Testis (tissue), 3 donors: ENCODE measurements around the gene QRFP. TPM values are rescaled to one million over a fixed set of nuclear protein-coding genes. Genes with fewer than 3 reads are reported as not detected.

Source experiments
- DNase-seq: peaks from one replicate; pipeline ENCODE4 v3.0.0-alpha.2; 2019
- H3K27ac ChIP-seq, 2 donors: fragments of 200-600 bp; sonication (generic); one replicate each; pipeline ENCODE4 v1.5.1; 2019
- H3K27me3 ChIP-seq: fragments of 200-600 bp; sonication (generic); one replicate; pipeline ENCODE4 v1.5.1; 2019
- H3K36me3 ChIP-seq: fragments of 200-600 bp; sonication (generic); one replicate; pipeline ENCODE4 v1.5.1; 2017; ENCODE audit warnings: low read depth; ENCODE audit errors: missing control alignments
- H3K4me1 ChIP-seq: fragments of 200-600 bp; sonication (generic); one replicate; pipeline ENCODE4 v1.5.1; 2019
- H3K4me3 ChIP-seq, 2 donors: fragments of 200-600 bp; sonication (generic); one replicate each; pipeline ENCODE4 v1.5.1; 2017 to 2019
- H3K9me3 ChIP-seq: fragments of 200-600 bp; sonication (generic); one replicate; pipeline ENCODE4 v1.5.1; 2017
- POLR2A ChIP-seq: fragments of 450-650 bp; IDR thresholded peaks from one replicate; pipeline ENCODE4 v1.6.1; 2017; ENCODE audit warnings: antibody characterized with exemption, mild to moderate bottlenecking, moderate library complexity
- WGBS, 2 donors: methylation state at CpG; one replicate each; pipeline ENCODE4 v1.1.5; 2018; 5-methylcytosine and 5-hydroxymethylcytosine counted together
- intact Hi-C: fragments of 100-400 bp; cut with DNase I; formaldehyde crosslinking; loops from one replicate; pipeline ENCODE4 v1.15.1; 2023; ENCODE audit warnings: low total_unique reads
- polyA plus RNA-seq: library from polyadenylated mRNA; stranded (reverse); fragments of 350-450 nt; fragmentation: Illumina TruSeq; extraction: RNeasy Lipid Tissue Mini Kit (QIAGEN cat#74804); gene quantifications from one replicate; pipeline ENCODE4 v1.2.3, GENCODE V29; 2014; ENCODE audit warnings: low read depth, low replicate concordance; ENCODE audit not compliant: insufficient read depth
- total RNA-seq, 2 donors: library from RNA; depleted of rRNA; stranded (reverse); fragments of >200 nt; gene quantifications; one replicate each; pipeline ENCODE4 v1.2.3, GENCODE V29; 2016
- TF ChIP-seq, protein P1 (sequence below), 3 experiments: fragments of 450-650 bp in 2 of 3; fragments of 200-600 bp in 1 of 3; sonication (generic) in 1 of 3; IDR thresholded peaks; one replicate each; pipeline ENCODE4 v1.5.1; 2016 to 2019; ENCODE audit warnings: antibody characterized with exemption in 3 of 3, mild to moderate bottlenecking in 2 of 3, moderate library complexity in 1 of 3

QRFP gene
- total and polyA plus RNA-seq, 3 donors from 2014 or later = 0.24 TPM; not detected in 2

GRCh38 chr9:130877300-130877699 lies 19.3 kb downstream of the QRFP start:
- Histone ChIP-seq H3K27ac (no peak overlapping the region), H3K9me3 (no peaks in the 10 kb centered on the region), H3K27me3 (no peaks in the 10 kb centered on the region), H3K36me3 (peaks cover 2% of the 10 kb centered on the region), H3K4me1 (peaks cover 23% of the 10 kb centered on the region), H3K4me3 (no peak overlapping the region)
- TF ChIP-seq POLR2A = no peak
- TF ChIP-seq, protein P1, sequence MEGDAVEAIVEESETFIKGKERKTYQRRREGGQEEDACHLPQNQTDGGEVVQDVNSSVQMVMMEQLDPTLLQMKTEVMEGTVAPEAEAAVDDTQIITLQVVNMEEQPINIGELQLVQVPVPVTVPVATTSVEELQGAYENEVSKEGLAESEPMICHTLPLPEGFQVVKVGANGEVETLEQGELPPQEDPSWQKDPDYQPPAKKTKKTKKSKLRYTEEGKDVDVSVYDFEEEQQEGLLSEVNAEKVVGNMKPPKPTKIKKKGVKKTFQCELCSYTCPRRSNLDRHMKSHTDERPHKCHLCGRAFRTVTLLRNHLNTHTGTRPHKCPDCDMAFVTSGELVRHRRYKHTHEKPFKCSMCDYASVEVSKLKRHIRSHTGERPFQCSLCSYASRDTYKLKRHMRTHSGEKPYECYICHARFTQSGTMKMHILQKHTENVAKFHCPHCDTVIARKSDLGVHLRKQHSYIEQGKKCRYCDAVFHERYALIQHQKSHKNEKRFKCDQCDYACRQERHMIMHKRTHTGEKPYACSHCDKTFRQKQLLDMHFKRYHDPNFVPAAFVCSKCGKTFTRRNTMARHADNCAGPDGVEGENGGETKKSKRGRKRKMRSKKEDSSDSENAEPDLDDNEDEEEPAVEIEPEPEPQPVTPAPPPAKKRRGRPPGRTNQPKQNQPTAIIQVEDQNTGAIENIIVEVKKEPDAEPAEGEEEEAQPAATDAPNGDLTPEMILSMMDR (IDR thresholded peaks at IDR 0.05) = no peak
- DNase-seq = no peak
- intact Hi-C loops = no loop called here
- 94 to 96% methylated on average over 6 of the region's 6 CpGs for WGBS, 2 donors

DNA sequence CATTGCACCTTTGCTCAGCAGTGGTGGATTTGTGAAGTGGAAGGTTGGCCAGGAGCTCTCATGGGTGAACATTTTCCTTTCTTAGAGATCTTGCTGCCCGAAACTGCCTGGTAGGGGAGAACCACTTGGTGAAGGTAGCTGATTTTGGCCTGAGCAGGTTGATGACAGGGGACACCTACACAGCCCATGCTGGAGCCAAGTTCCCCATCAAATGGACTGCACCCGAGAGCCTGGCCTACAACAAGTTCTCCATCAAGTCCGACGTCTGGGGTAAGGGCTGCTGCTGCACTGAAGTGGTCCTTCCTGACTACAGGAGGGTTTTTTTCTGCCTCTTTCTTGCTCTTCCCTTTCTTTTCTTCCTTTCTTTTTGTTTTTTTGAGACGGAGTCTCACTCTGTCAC lies 21.8 kb downstream of the QRFP start:
- Histone ChIP-seq H3K4me3 (no peak overlapping the region), H3K36me3 (peaks cover 2% of the 10 kb centered on the region), H3K9me3 (no peaks in the 10 kb centered on the region), H3K27ac (peak overlapping the region in 1 of 2 donors; percentile 75), H3K27me3 (no peaks in the 10 kb centered on the region), H3K4me1 (peaks cover 43% of the 10 kb centered on the region)
- intact Hi-C loops = no loop called here
- DNase-seq = no peak
- WGBS, 2 donors = 92 to 93% methylated on average over 5 of the region's 5 CpGs
- no peak for TF ChIP-seq POLR2A
- TF ChIP-seq, protein P1 (IDR thresholded peaks at IDR 0.05) = no peak

DNA sequence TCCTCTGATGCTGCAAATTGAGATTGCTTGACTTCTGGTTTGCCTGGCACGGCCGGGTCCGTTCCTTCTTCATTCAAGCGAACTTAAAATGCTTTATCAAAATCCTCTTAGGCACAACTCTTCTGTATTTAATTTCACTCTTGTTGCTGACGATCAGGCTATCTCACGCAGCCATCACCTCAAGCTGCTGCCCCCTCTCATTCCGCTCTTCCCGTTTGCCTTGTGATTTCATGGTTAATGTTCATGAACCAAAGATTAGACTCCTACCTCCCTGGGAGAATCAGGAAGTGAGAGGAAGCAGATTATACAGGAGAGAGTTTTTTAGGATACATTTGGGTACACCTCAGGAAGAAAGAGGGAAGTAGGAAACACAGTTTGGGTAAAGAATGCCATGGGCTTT lies 22.6 kb downstream of the QRFP start:
- Histone ChIP-seq H3K9me3 (no peaks in the 10 kb centered on the region), H3K27me3 (no peaks in the 10 kb centered on the region), H3K4me3 (no peak overlapping the region), H3K4me1 (peaks cover 51% of the 10 kb centered on the region), H3K27ac (peak overlapping the region; percentile 51 to 75), H3K36me3 (peaks cover 2% of the 10 kb centered on the region)
- 52 to 75% methylated on average over 8 of the region's 8 CpGs for WGBS, 2 donors
- DNase-seq = no peak
- intact Hi-C loops = no loop called here
- TF ChIP-seq, protein P1 (IDR thresholded peaks at IDR 0.05) = no peak
- TF ChIP-seq POLR2A = no peak

GRCh38 chr9:130872912-130873503 lies 23.6 kb downstream of the QRFP start:
- WGBS, 2 donors = 52 to 54% methylated on average over 15 of the region's 15 CpGs
- Histone ChIP-seq H3K4me1 (peaks cover 51% of the 10 kb centered on the region), H3K27me3 (no peaks in the 10 kb centered on the region), H3K4me3 (no peak overlapping the region), H3K9me3 (no peaks in the 10 kb centered on the region), H3K27ac (peak overlapping the region; percentile 51 to 75), H3K36me3 (peaks cover 2% of the 10 kb centered on the region)
- no peak for TF ChIP-seq POLR2A
- TF ChIP-seq, protein P1 (IDR thresholded peaks at IDR 0.05) = no peak
- intact Hi-C loops = no loop called here
- DNase-seq = peak; percentile 67

DNA sequence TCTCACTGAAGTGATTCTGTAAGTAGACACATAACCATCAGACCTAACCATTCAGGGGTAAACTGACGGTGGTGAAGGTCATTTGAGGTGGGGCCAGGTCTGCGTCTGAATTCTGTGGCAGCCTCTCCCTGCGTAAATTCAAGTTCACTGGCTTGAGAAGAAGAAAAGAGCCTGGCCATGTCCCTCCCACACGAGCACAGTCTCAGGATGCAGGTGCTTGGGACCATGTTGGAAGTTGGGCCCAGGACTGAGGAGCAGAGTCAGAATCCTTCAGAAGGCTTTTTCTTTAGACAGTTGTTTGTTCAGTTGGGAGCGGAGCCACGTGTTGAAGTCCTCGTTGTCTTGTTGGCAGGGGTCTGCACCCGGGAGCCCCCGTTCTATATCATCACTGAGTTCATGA lies 24.1 kb downstream of the QRFP start:
- no peak for DNase-seq
- H3K36me3 ChIP-seq = peaks cover 2% of the 10 kb centered on the region
- no peak for TF ChIP-seq POLR2A
- TF ChIP-seq, protein P1 (IDR thresholded peaks at IDR 0.05) = no peak
- no peaks in the 10 kb centered on the region for H3K9me3 ChIP-seq
- peaks cover 51% of the 10 kb centered on the region for H3K4me1 ChIP-seq
- intact Hi-C loops = no loop called here
- WGBS, 2 donors = 60 to 66% methylated on average over 9 of the region's 9 CpGs
- no peaks in the 10 kb centered on the region for H3K27me3 ChIP-seq
- H3K27ac ChIP-seq = peak overlapping the region; percentile 51 to 75
- H3K4me3 ChIP-seq = no peak overlapping the region
